Fibroblast of upper back skin (primary cell): ENCODE data around the gene MAP3K15.

Experiments
- DNase-seq: peaks from one replicate; pipeline ENCODE4 v3.0.0-alpha.2; 2013

The MAP3K15 gene

GRCh38 chrX:19514791-19515614 is at the start of gene MAP3K15:
Gene MAP3K15 (minus strand): TSS chrX:19515508. CDS start chrX:19515261, 247 bp downstream.
- DNase-seq = peak; percentile 2

- no peak for DNase-seq
Measured at GRCh38 chrX:19564606-19565005, 49.3 kb upstream of the MAP3K15 start.

GRCh38 chrX:19563746-19564145 is 48.4 kb upstream of the MAP3K15 start:
- DNase-seq = no peak

- no peak for DNase-seq
Measured at GRCh38 chrX:19563327-19563726, 48.0 kb upstream of the MAP3K15 start.

- no peak for DNase-seq
Measured at GRCh38 chrX:19560611-19561010, 45.3 kb upstream of the MAP3K15 start.

- DNase-seq = peak; percentile 57
Measured at GRCh38 chrX:19557822-19558221, 42.5 kb upstream of the MAP3K15 start.

GRCh38 chrX:19556202-19556601 is 40.9 kb upstream of the MAP3K15 start:
- DNase-seq = no peak

GRCh38 chrX:19555683-19556082 is 40.4 kb upstream of the MAP3K15 start:
- DNase-seq = no peak

GRCh38 chrX:19555236-19555635 is 39.9 kb upstream of the MAP3K15 start:
- DNase-seq = no peak

GRCh38 chrX:19554786-19555185 is 39.5 kb upstream of the MAP3K15 start:
- DNase-seq = peak; percentile 86

GRCh38 chrX:19552793-19553192 is 37.5 kb upstream of the MAP3K15 start:
- DNase-seq = no peak

- no peak for DNase-seq
Measured at GRCh38 chrX:19549838-19550237, 34.5 kb upstream of the MAP3K15 start.

- no peak for DNase-seq
Measured at GRCh38 chrX:19548934-19549333, 33.6 kb upstream of the MAP3K15 start.

GRCh38 chrX:19548279-19548678 is 33.0 kb upstream of the MAP3K15 start:
- no peak for DNase-seq

- no peak for DNase-seq
Measured at GRCh38 chrX:19545651-19546050, 30.3 kb upstream of the MAP3K15 start.

- DNase-seq = peak; percentile 61
Measured at GRCh38 chrX:19544693-19545305, 29.5 kb upstream of the MAP3K15 start.

GRCh38 chrX:19543951-19544381 is 28.7 kb upstream of the MAP3K15 start:
- DNase-seq = no peak

- no peak for DNase-seq
Measured at GRCh38 chrX:19543020-19543715, 27.9 kb upstream of the MAP3K15 start.

- no peak for DNase-seq
Measured at GRCh38 chrX:19541931-19542330, 26.6 kb upstream of the MAP3K15 start.

- DNase-seq = no peak
Measured at GRCh38 chrX:19541196-19541595, 25.9 kb upstream of the MAP3K15 start.

GRCh38 chrX:19540076-19540475 is 24.8 kb upstream of the MAP3K15 start:
- DNase-seq = no peak

- DNase-seq = no peak
Measured at GRCh38 chrX:19539665-19540064, 24.4 kb upstream of the MAP3K15 start.

GRCh38 chrX:19535476-19535875 is 20.2 kb upstream of the MAP3K15 start:
- DNase-seq = peak; percentile 19

GRCh38 chrX:19532709-19533108 is 17.4 kb upstream of the MAP3K15 start:
- DNase-seq = no peak
